ENCODE results near the gene PARVA.

PARVA gene

DNA sequence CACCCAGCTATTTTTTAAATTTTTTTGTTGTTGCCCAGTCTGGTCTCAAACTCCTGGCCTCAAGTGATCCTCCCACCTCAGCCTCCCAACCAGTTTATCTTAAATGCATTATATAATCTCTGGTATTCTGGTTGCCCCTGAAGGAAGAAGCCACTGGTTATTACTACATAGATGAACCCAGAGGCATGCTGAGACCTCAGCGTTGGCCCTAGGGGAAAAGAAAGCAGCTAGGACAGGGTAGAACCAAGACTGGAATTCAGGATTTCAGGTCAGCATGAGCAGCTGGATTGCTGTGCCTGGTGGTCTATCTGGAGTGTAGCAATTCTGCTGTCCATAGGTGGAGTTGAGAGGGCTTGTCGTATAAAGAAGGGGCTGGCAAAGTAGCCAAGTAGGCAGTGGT is 67.2 kb downstream of the PARVA start:
- TF ChIP-seq ZNF565 (CRISPR knock-in tag; conservative IDR thresholded peaks at IDR 0.05; ENCODE audit: low read depth) (no peak), OSR1 (CRISPR knock-in tag; IDR thresholded peaks at IDR 0.05) (no peak), TOX (CRISPR knock-in tag; IDR thresholded peaks at IDR 0.05; ENCODE audit: borderline replicate concordance) (no peak), ARNTL (CRISPR knock-in tag; IDR thresholded peaks at IDR 0.05; ENCODE audit: borderline replicate concordance, low read depth) (no peak), ZC3H10 (CRISPR knock-in tag; IDR thresholded peaks at IDR 0.05) (no peak), ZFP3 (CRISPR knock-in tag; IDR thresholded peaks at IDR 0.05) (no peak), CSDC2 (CRISPR knock-in tag; IDR thresholded peaks at IDR 0.05) (no peak), ISL1 (CRISPR knock-in tag; IDR thresholded peaks at IDR 0.05) (no peak), PPARA (CRISPR knock-in tag; IDR thresholded peaks at IDR 0.05; ENCODE audit: borderline replicate concordance) (no peak), TCF4 (CRISPR knock-in tag; IDR thresholded peaks at IDR 0.05; ENCODE audit: borderline replicate concordance) (no peak)
- TF ChIP-seq, protein P1, sequence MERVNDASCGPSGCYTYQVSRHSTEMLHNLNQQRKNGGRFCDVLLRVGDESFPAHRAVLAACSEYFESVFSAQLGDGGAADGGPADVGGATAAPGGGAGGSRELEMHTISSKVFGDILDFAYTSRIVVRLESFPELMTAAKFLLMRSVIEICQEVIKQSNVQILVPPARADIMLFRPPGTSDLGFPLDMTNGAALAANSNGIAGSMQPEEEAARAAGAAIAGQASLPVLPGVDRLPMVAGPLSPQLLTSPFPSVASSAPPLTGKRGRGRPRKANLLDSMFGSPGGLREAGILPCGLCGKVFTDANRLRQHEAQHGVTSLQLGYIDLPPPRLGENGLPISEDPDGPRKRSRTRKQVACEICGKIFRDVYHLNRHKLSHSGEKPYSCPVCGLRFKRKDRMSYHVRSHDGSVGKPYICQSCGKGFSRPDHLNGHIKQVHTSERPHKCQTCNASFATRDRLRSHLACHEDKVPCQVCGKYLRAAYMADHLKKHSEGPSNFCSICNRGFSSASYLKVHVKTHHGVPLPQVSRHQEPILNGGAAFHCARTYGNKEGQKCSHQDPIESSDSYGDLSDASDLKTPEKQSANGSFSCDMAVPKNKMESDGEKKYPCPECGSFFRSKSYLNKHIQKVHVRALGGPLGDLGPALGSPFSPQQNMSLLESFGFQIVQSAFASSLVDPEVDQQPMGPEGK (CRISPR knock-in tag; IDR thresholded peaks at IDR 0.05; ENCODE audit: borderline replicate concordance), result no peak
- TF ChIP-seq, protein P2, sequence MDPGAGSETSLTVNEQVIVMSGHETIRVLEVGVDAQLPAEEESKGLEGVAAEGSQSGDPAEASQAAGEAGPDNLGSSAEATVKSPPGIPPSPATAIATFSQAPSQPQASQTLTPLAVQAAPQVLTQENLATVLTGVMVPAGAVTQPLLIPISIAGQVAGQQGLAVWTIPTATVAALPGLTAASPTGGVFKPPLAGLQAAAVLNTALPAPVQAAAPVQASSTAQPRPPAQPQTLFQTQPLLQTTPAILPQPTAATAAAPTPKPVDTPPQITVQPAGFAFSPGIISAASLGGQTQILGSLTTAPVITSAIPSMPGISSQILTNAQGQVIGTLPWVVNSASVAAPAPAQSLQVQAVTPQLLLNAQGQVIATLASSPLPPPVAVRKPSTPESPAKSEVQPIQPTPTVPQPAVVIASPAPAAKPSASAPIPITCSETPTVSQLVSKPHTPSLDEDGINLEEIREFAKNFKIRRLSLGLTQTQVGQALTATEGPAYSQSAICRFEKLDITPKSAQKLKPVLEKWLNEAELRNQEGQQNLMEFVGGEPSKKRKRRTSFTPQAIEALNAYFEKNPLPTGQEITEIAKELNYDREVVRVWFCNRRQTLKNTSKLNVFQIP (CRISPR knock-in tag; IDR thresholded peaks at IDR 0.05; ENCODE audit: borderline replicate concordance, low read depth), result no peak
- ATAC-seq, result no peak

DNA sequence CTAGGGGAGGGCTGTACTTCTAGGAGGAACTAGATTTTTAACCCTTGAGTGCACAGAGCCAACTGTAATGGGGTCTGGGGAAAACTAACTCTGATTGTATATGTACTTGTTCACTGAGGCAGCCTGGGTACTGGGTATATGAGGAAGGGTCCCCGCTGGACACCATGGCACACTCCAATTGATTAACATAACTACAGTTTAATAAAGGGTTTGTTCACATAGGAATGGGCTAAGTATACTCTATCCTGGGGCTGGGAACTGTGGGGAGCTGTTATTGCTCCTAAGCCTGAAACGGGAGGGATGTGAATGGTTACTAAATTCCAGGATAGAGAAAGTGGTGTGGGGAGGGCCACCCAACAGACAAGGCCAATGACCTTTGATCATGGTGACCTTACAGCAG is 67.6 kb downstream of the PARVA start:
- no peak for ATAC-seq
- TF ChIP-seq ARNTL (CRISPR knock-in tag; IDR thresholded peaks at IDR 0.05; ENCODE audit: borderline replicate concordance, low read depth) (no peak), RARB (CRISPR knock-in tag; IDR thresholded peaks at IDR 0.05) (no peak)

- TF ChIP-seq OSR1 (CRISPR knock-in tag; IDR thresholded peaks at IDR 0.05) (no peak), TCF4 (CRISPR knock-in tag; IDR thresholded peaks at IDR 0.05; ENCODE audit: borderline replicate concordance) (no peak)
- no peak for ATAC-seq
These were observed 69.5 kb downstream of the PARVA start for GRCh38 chr11:12446863-12447262.

DNA sequence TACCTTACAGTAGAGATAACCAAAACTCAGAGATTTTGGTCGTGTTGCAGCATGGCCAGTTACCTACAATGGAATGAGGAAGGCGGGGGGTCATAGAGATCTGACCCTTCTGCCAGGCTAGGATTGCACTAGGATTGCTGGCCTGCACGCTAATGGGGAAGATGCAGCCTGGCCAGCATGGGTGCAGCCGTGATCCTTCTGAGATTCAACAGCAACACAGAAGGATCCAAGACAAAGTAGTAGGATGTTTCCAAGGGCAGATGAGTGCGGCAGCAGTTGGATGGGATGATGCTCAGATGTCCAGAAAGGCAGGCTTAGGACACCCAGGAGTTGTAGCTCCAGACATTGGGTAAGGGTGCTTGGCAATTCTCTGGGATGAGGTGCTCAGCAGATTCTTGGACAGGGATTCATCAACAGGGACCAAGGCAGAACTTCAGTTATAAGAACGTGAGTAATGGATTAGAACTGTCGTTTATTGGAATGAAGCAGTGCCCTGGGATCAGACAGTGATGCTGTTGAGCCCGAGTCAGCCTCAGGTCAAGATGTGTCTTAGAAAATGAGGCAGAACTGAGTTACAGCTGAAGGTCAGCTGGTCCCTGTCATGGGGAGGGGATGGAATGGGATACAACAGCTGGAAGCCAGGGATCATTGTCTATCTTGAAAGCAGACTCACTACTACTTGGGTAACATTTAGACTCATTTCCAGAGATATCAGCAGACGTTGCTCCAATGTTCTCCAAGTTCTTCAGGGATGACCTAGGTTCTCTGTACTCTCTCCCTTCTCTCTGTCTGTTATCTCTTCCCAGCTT is 71.0 kb downstream of the PARVA start:
- ATAC-seq, result no peak
- TF ChIP-seq ZNF565 (CRISPR knock-in tag; conservative IDR thresholded peaks at IDR 0.05; ENCODE audit: low read depth), result no peak
- TF ChIP-seq CSDC2 (CRISPR knock-in tag; IDR thresholded peaks at IDR 0.05), result no peak
- no peak for TF ChIP-seq TOX (CRISPR knock-in tag; IDR thresholded peaks at IDR 0.05; ENCODE audit: borderline replicate concordance)
- TF ChIP-seq RARB (CRISPR knock-in tag; IDR thresholded peaks at IDR 0.05), result no peak
- no peak for TF ChIP-seq OSR1 (CRISPR knock-in tag; IDR thresholded peaks at IDR 0.05)
- TF ChIP-seq ZFP30 (CRISPR knock-in tag; IDR thresholded peaks at IDR 0.05), result no peak
- TF ChIP-seq PPARA (CRISPR knock-in tag; IDR thresholded peaks at IDR 0.05; ENCODE audit: borderline replicate concordance), result no peak
- TF ChIP-seq BACH2 (CRISPR knock-in tag; IDR thresholded peaks at IDR 0.05; ENCODE audit: borderline replicate concordance), result no peak
- TF ChIP-seq GLIS3 (CRISPR knock-in tag; IDR thresholded peaks at IDR 0.05), result no peak
- TF ChIP-seq ARNTL (CRISPR knock-in tag; IDR thresholded peaks at IDR 0.05; ENCODE audit: borderline replicate concordance, low read depth), result no peak
- no peak for TF ChIP-seq ZFP3 (CRISPR knock-in tag; IDR thresholded peaks at IDR 0.05)
- TF ChIP-seq, protein P3, sequence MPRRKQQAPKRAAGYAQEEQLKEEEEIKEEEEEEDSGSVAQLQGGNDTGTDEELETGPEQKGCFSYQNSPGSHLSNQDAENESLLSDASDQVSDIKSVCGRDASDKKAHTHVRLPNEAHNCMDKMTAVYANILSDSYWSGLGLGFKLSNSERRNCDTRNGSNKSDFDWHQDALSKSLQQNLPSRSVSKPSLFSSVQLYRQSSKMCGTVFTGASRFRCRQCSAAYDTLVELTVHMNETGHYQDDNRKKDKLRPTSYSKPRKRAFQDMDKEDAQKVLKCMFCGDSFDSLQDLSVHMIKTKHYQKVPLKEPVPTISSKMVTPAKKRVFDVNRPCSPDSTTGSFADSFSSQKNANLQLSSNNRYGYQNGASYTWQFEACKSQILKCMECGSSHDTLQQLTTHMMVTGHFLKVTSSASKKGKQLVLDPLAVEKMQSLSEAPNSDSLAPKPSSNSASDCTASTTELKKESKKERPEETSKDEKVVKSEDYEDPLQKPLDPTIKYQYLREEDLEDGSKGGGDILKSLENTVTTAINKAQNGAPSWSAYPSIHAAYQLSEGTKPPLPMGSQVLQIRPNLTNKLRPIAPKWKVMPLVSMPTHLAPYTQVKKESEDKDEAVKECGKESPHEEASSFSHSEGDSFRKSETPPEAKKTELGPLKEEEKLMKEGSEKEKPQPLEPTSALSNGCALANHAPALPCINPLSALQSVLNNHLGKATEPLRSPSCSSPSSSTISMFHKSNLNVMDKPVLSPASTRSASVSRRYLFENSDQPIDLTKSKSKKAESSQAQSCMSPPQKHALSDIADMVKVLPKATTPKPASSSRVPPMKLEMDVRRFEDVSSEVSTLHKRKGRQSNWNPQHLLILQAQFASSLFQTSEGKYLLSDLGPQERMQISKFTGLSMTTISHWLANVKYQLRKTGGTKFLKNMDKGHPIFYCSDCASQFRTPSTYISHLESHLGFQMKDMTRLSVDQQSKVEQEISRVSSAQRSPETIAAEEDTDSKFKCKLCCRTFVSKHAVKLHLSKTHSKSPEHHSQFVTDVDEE (CRISPR knock-in tag; IDR thresholded peaks at IDR 0.05), result no peak
- no peak for TF ChIP-seq SNAI2 (CRISPR knock-in tag; IDR thresholded peaks at IDR 0.05)
- no peak for TF ChIP-seq ZNF70 (CRISPR knock-in tag; IDR thresholded peaks at IDR 0.05)
- no peak for TF ChIP-seq ESRRG (CRISPR knock-in tag; IDR thresholded peaks at IDR 0.05)
- no peak for TF ChIP-seq CREB5 (CRISPR knock-in tag; IDR thresholded peaks at IDR 0.05; ENCODE audit: low read depth)
- no peak for TF ChIP-seq ZNF8 (CRISPR knock-in tag; IDR thresholded peaks at IDR 0.05)
